Fibroblast of skin of left biceps (primary cell): Measurements from ENCODE around the gene BNC2.
A peak's percentile ranks its signal among the peaks of the same experiment; 100 is the strongest.
"Not testable (repeated sequence)": the region's sequence is repeated elsewhere in the genome, so short reads cannot be mapped to it uniquely, and the experiment has no call there.

Experiments
- DNase-seq, 2 experiments: peaks; one replicate each; pipeline ENCODE4 v3.0.0-alpha.2; 2013; ENCODE audit warnings: low read depth in 2 of 2

The BNC2 gene

GRCh38 chr9:16870596-16871335 is at the start of gene BNC2:
TSS of gene BNC2 (minus strand) at chr9:16870670. CDS start at chr9:16870648, 22 bp downstream.
- peak in 1 of 2 experiments; percentile 33 for DNase-seq

GRCh38 chr9:16918920-16919319 is 48.5 kb upstream of the BNC2 start:
- no peak for DNase-seq

GRCh38 chr9:16915126-16915831 is 44.8 kb upstream of the BNC2 start:
- DNase-seq, result no peak

- DNase-seq, result no peak
Observed at GRCh38 chr9:16912197-16912596, 41.7 kb upstream of the BNC2 start.

- DNase-seq, result not testable (repeated sequence)
Observed at GRCh38 chr9:16908206-16908605, 37.7 kb upstream of the BNC2 start.

- DNase-seq, result no peak
Observed at GRCh38 chr9:16904655-16905054, 34.2 kb upstream of the BNC2 start.

- DNase-seq, result no peak
Observed at GRCh38 chr9:16901590-16901989, 31.1 kb upstream of the BNC2 start.

- DNase-seq, result no peak
Observed at GRCh38 chr9:16899606-16900005, 29.1 kb upstream of the BNC2 start.

- no peak for DNase-seq
Observed at GRCh38 chr9:16898464-16898863, 28.0 kb upstream of the BNC2 start.

- no peak for DNase-seq
Observed at GRCh38 chr9:16888594-16888993, 18.1 kb upstream of the BNC2 start.

GRCh38 chr9:16885931-16886330 is 15.5 kb upstream of the BNC2 start:
- DNase-seq, result no peak

GRCh38 chr9:16884952-16885513 is 14.6 kb upstream of the BNC2 start:
- no peak for DNase-seq

- no peak for DNase-seq
Observed at GRCh38 chr9:16884373-16884772, 13.9 kb upstream of the BNC2 start.

- DNase-seq, result no peak
Observed at GRCh38 chr9:16883586-16883985, 13.1 kb upstream of the BNC2 start.

- not testable (repeated sequence) for DNase-seq
Observed at GRCh38 chr9:16882440-16882839, 12.0 kb upstream of the BNC2 start.

- no peak for DNase-seq
Observed at GRCh38 chr9:16879416-16879815, 8.9 kb upstream of the BNC2 start.

- DNase-seq, result no peak
Observed at GRCh38 chr9:16877256-16877655, 6.8 kb upstream of the BNC2 start.

- DNase-seq, result peak in 1 of 2 experiments; percentile 49
Observed at GRCh38 chr9:16873126-16873802, 2.8 kb upstream of the BNC2 start.

- DNase-seq, result peak; percentile 81 to 83
Observed at GRCh38 chr9:16871336-16872151, 1.1 kb upstream of the BNC2 start.

GRCh38 chr9:16869882-16870595 is 431 bp downstream of the BNC2 start:
- no peak for DNase-seq
